Activated T-helper 1 cell treated with anti-CD3 and anti-CD28 coated beads, Interleukin-2, amount 50 U/mL, for 16 hours (primary cell): ENCODE data around the gene PRSS21.
A peak's percentile ranks its signal among the peaks of the same experiment; 100 is the strongest.

Source experiments
- DNase-seq, 2 donors: peaks; one replicate each; pipeline ENCODE4 v3.0.0-alpha.2; 2020; ENCODE audit warnings: low read depth in 1 of 2, low spot score in 1 of 2

Gene PRSS21

GRCh38 chr16:2865651-2866050 lies 48.6 kb downstream of the PRSS21 start:
- DNase-seq = no peak

- DNase-seq = no peak
Measured at GRCh38 chr16:2866431-2866830, 49.4 kb downstream of the PRSS21 start.

- DNase-seq = no peak
Measured at GRCh38 chr16:2867661-2867986, 50.6 kb downstream of the PRSS21 start.

- peak; percentile 91 to 94 for DNase-seq
Measured at GRCh38 chr16:2867987-2868789, 51.2 kb downstream of the PRSS21 start.
